SK-N-SH (cell line): ENCODE results near the gene TRANK1. TPM values are rescaled to one million over a fixed set of nuclear protein-coding genes. Genes with fewer than 3 reads are reported as not detected.

Experiments used
- CTCF ChIA-PET: fragments of 300-600, 350-600 bp; formaldehyde crosslinking; extraction: SDS; loops from one replicate; lab custom pipeline; 2021; lab: Yijun Ruan, JAX
- POLR2A ChIA-PET: fragments of 350-600 bp; sonication (Branson Sonifier 250); formaldehyde crosslinking; extraction: SDS; loops from one replicate; lab custom pipeline; 2020; ENCODE audit warnings: antibody characterized with exemption, inconsistent platforms; lab: Yijun Ruan, JAX
- DNase-seq: peaks from one replicate; pipeline ENCODE4 v3.0.0; 2012
- H2AFZ ChIP-seq: fragments of 200-600 bp; sonication (generic); 2 replicates; pipeline ENCODE4 v1.8.1; 2016; ENCODE audit warnings: antibody characterized with exemption, mild to moderate bottlenecking, low read depth
- H3F3A ChIP-seq: fragments of 200-600 bp; sonication (generic); replicated peaks from 2 replicates; pipeline ENCODE3; 2016; ENCODE audit warnings: antibody characterized with exemption, mild to moderate bottlenecking; ENCODE audit not compliant: insufficient read depth
- H3K27ac ChIP-seq, 2 experiments: fragments of 200-500 bp in 1 of 2; fragments of 200-600 bp in 1 of 2; sonication (Bioruptor generic) in 1 of 2; sonication (generic), shearing (Covaris generic) in 1 of 2; 2 replicates each; pipeline versions ENCODE4 v1.5.1 to v1.6.1; 2014 to 2016; ENCODE audit warnings: low read depth in 2 of 2, inconsistent platforms in 1 of 2, low read length in 1 of 2, mild to moderate bottlenecking in 1 of 2, mixed read lengths in 1 of 2
- H3K27me3 ChIP-seq: fragments of 200-600 bp; sonication (generic), shearing (Covaris generic); 2 replicates; pipeline ENCODE4 v1.6.1; 2016; ENCODE audit warnings: mixed run types; ENCODE audit not compliant: insufficient read depth
- H3K36me3 ChIP-seq, 2 experiments: fragments of 200-500 bp in 1 of 2; fragments of 200-600 bp in 1 of 2; sonication (Bioruptor generic) in 1 of 2; sonication (generic) in 1 of 2; replicated peaks in 1 of 2; 2 replicates each; pipeline versions ENCODE3 to v1.5.1; 2014 to 2016; ENCODE audit warnings: low read length in 1 of 2, mild to moderate bottlenecking in 1 of 2; ENCODE audit not compliant: insufficient read depth in 2 of 2, control insufficient read depth in 1 of 2
- H3K4me1 ChIP-seq, 2 experiments: fragments of 200-500 bp in 1 of 2; fragments of 200-600 bp in 1 of 2; sonication (Bioruptor generic) in 1 of 2; sonication (generic), shearing (Covaris generic) in 1 of 2; 2 replicates each; pipeline versions ENCODE4 v1.5.1 to v1.6.1; 2014 to 2016; ENCODE audit warnings: low read depth in 1 of 2, low read length in 1 of 2, mixed run types in 1 of 2; ENCODE audit not compliant: insufficient read depth in 2 of 2, control insufficient read depth in 1 of 2
- H3K4me2 ChIP-seq: fragments of 200-600 bp; sonication (generic), shearing (Covaris generic); 2 replicates; pipeline ENCODE4 v1.6.1; 2017; ENCODE audit warnings: mixed run types
- H3K4me3 ChIP-seq, 2 experiments: fragments of 200-500 bp in 1 of 2; fragments of 200-600 bp in 1 of 2; sonication (Bioruptor generic) in 1 of 2; sonication (generic), shearing (Covaris generic) in 1 of 2; 2 replicates each; pipeline versions ENCODE4 v1.5.1 to v1.8.1; 2014 to 2016; ENCODE audit warnings: low read depth in 2 of 2, inconsistent platforms in 1 of 2, low read length in 1 of 2, mild to moderate bottlenecking in 1 of 2, mixed read lengths in 1 of 2, moderate library complexity in 1 of 2
- H3K79me2 ChIP-seq: fragments of 200-600 bp; sonication (generic); 2 replicates; pipeline ENCODE4 v1.8.1; 2017; ENCODE audit warnings: mild to moderate bottlenecking; ENCODE audit not compliant: insufficient read depth
- H3K9ac ChIP-seq: fragments of 200-600 bp; sonication (generic); 2 replicates; pipeline ENCODE4 v1.6.1; 2017; ENCODE audit warnings: mixed run types
- H3K9me2 ChIP-seq: fragments of 200-600 bp; sonication (generic); 2 replicates; pipeline ENCODE4 v1.6.1; 2017; ENCODE audit warnings: mixed run types
- H3K9me3 ChIP-seq: fragments of 200-600 bp; sonication (generic); 2 replicates; pipeline ENCODE4 v1.6.1; 2017; ENCODE audit warnings: mixed run types, mild to moderate bottlenecking, moderate library complexity
- H4K20me1 ChIP-seq: fragments of 200-600 bp; sonication (generic); 2 replicates; pipeline ENCODE4 v1.6.1; 2017; ENCODE audit warnings: mild to moderate bottlenecking, mixed run types; ENCODE audit not compliant: insufficient read depth
- EP300 ChIP-seq, 2 experiments: IDR thresholded peaks; 2 replicates each; pipeline versions ENCODE4 v1.4.0 to v1.6.1; 2012; ENCODE audit warnings: borderline replicate concordance in 1 of 2, low read depth in 1 of 2, low read length in 1 of 2
- EZH2phosphoT487 ChIP-seq: fragments of 200-600 bp; sonication (generic); IDR thresholded peaks from 2 replicates; pipeline ENCODE4 v1.6.1; 2017; ENCODE audit warnings: low read depth, mixed run types, mild to moderate bottlenecking, antibody characterized with exemption, moderate library complexity, borderline replicate concordance
- FOXJ3 ChIP-seq: sonication (generic); formaldehyde crosslinking; IDR thresholded peaks from 2 replicates; pipeline ENCODE4 v1.5.1; 2020; ENCODE audit warnings: mild to moderate bottlenecking, missing genetic modification reagents
- GABPA ChIP-seq: IDR thresholded peaks from 2 replicates; pipeline ENCODE4 v1.4.0; 2012; ENCODE audit warnings: low read depth, mild to moderate bottlenecking
- GATA2 ChIP-seq: sonication (generic); formaldehyde crosslinking; IDR thresholded peaks from 2 replicates; pipeline ENCODE4 v1.5.0; 2020; ENCODE audit warnings: mild to moderate bottlenecking, missing genetic modification reagents
- JUND ChIP-seq: IDR thresholded peaks from 2 replicates; pipeline ENCODE4 v1.4.0; 2012
- NFIC ChIP-seq: IDR thresholded peaks from 2 replicates; pipeline ENCODE4 v1.4.0; 2012; ENCODE audit warnings: borderline replicate concordance
- NRF1 ChIP-seq: IDR thresholded peaks from 2 replicates; pipeline ENCODE4 v1.6.1; 2012; ENCODE audit warnings: low read depth, mild to moderate bottlenecking, low read length
- RAD21 ChIP-seq: IDR thresholded peaks from 2 replicates; pipeline ENCODE4 v1.6.1; 2012; ENCODE audit warnings: mild to moderate bottlenecking, low read length
- RCOR1 ChIP-seq: fragments of 150-350 bp; IDR thresholded peaks from 2 replicates; pipeline ENCODE4 v1.6.1; 2017; ENCODE audit warnings: antibody characterized with exemption, low read length
- RXRA ChIP-seq: IDR thresholded peaks from 2 replicates; pipeline ENCODE4 v1.4.0; 2012; ENCODE audit warnings: low read depth, mild to moderate bottlenecking, borderline replicate concordance
- SMC3 ChIP-seq: IDR thresholded peaks from 2 replicates; pipeline ENCODE4 v1.6.1; 2012; ENCODE audit warnings: low read depth, low read length, improper control_type of control experiment
- YY1 ChIP-seq: IDR thresholded peaks from 2 replicates; pipeline ENCODE4 v1.4.0; 2012; ENCODE audit warnings: low read depth, mild to moderate bottlenecking
- WGBS: methylation state at CpG from one replicate; pipeline ENCODE4 v1.1.6; 2017; ENCODE audit warnings: low lambda C conversion rate; 5-methylcytosine and 5-hydroxymethylcytosine counted together
- polyA plus RNA-seq, 3 experiments: library from polyadenylated mRNA; depleted of rRNA; stranded (reverse); fragments of >200 nt; gene quantifications; 2 replicates each; pipeline ENCODE4 v1.2.3, GENCODE V29; 2012
- TF ChIP-seq, protein P1 (sequence below): IDR thresholded peaks from 2 replicates; pipeline ENCODE4 v1.4.0; 2012; ENCODE audit warnings: low read depth
- TF ChIP-seq, protein P2 (sequence below): IDR thresholded peaks from 2 replicates; pipeline ENCODE4 v1.6.1; 2012; ENCODE audit warnings: mild to moderate bottlenecking, low read depth, low read length, moderate library complexity
- TF ChIP-seq, protein P3 (sequence below): fragments of 200-600 bp; sonication (generic); IDR thresholded peaks from 2 replicates; pipeline ENCODE4 v1.6.1; 2017; ENCODE audit warnings: antibody characterized with exemption, mild to moderate bottlenecking, moderate library complexity

The TRANK1 gene
- polyA plus RNA-seq, 1 of the 3 experiments (the other 2 are of a cell fraction) = 0.16 TPM

DNA sequence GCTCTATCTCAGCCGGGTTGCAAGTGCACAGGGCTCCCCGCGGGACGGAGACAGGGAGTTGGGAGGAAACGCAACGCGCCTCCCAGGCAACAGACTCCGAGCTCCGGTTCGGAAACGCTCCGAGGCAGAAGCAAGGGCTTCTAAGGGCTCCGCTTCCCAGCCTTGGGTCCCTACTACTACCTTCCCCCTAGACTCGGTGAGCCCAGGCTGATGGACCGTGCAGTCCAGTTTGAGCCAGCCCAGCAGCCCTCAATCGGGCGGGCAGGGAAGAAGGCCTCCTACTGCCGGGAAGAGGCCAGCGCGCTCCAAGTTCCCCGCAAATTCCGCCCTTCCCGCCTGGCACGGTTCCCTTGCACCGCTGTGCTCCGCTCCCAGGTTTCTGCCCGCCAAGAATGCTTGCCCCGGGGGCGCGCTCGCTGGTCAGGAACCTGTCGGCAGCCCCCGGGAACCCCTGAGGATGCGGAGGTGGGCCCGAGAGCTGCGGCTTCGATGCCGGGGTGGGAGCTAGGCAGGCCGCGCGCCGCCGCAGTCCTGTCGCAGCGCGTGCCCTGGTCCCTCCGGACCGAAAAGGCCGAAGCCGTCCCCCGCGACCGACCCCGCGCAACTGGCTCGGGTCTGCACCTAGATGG is 728 bp downstream of the TRANK1 start:
- Histone ChIP-seq H3K4me3 (peak overlapping the region in 1 of 2 experiments; percentile 17; a peak in 1 of 4 replicates), H3K4me2 (no peak overlapping the region), H3K9ac (no peak overlapping the region), H3K9me3 (peaks cover 3% of the 10 kb centered on the region; the same call in 1 of the 2 replicates), H3K27ac (no peak overlapping the region), H2AFZ (no peak overlapping the region), H3K79me2 (no peaks in the 10 kb centered on the region), H3K4me1 (no peaks in the 10 kb centered on the region), H3K9me2 (no peaks in the 10 kb centered on the region), H3F3A (no peaks in the 10 kb centered on the region), H3K36me3 (no peaks in the 10 kb centered on the region), H3K27me3 (no peaks in the 10 kb centered on the region; the same call in 1 of the 2 replicates), H4K20me1 (no peaks in the 10 kb centered on the region)
- TF ChIP-seq GATA2 (CRISPR knock-in tag) (no peak), SMC3 (no peak), RCOR1 (no peak), GABPA (no peak), JUND (no peak), NRF1 (no peak), YY1 (no peak), NFIC (no peak)
- TF ChIP-seq, protein P1, sequence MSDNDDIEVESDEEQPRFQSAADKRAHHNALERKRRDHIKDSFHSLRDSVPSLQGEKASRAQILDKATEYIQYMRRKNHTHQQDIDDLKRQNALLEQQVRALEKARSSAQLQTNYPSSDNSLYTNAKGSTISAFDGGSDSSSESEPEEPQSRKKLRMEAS = no peak
- TF ChIP-seq, protein P2, sequence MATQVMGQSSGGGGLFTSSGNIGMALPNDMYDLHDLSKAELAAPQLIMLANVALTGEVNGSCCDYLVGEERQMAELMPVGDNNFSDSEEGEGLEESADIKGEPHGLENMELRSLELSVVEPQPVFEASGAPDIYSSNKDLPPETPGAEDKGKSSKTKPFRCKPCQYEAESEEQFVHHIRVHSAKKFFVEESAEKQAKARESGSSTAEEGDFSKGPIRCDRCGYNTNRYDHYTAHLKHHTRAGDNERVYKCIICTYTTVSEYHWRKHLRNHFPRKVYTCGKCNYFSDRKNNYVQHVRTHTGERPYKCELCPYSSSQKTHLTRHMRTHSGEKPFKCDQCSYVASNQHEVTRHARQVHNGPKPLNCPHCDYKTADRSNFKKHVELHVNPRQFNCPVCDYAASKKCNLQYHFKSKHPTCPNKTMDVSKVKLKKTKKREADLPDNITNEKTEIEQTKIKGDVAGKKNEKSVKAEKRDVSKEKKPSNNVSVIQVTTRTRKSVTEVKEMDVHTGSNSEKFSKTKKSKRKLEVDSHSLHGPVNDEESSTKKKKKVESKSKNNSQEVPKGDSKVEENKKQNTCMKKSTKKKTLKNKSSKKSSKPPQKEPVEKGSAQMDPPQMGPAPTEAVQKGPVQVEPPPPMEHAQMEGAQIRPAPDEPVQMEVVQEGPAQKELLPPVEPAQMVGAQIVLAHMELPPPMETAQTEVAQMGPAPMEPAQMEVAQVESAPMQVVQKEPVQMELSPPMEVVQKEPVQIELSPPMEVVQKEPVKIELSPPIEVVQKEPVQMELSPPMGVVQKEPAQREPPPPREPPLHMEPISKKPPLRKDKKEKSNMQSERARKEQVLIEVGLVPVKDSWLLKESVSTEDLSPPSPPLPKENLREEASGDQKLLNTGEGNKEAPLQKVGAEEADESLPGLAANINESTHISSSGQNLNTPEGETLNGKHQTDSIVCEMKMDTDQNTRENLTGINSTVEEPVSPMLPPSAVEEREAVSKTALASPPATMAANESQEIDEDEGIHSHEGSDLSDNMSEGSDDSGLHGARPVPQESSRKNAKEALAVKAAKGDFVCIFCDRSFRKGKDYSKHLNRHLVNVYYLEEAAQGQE = no peak
- peak; percentile 66 for DNase-seq
- ChIA-PET POLR2A (no interaction called here), CTCF (interaction anchor here (1.0 to 1.2 kb wide), 4 partner anchors 13 to 215 kb away, joined by 3 to 6 read pairs (median 4); no protein-coding TSS in a partner anchor)
- 48% methylated on average over 19 of the region's 56 CpGs for WGBS

DNA sequence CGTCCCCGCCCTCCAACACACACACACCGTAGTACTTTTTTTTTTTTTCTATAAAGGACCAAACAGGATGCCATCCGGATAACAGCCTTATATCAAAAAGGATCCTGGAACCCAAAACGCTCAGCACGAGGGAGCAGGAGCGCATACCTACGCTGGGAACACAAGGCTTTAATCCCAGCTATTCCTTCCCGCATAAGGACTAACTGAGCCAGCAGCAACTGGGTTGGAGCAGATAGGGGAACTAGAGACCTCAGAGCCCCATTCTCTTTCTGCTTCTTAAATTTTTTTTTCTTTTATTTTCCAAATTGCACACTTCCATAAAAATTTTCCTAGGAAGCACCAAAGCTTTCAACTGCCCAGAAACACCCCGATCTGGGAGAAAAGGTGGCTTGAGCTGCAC is 1.3 kb downstream of the TRANK1 start:
- Histone ChIP-seq H3K9ac (no peak overlapping the region), H3K9me2 (no peaks in the 10 kb centered on the region), H3K79me2 (no peaks in the 10 kb centered on the region), H3K9me3 (peaks cover 3% of the 10 kb centered on the region; the same call in 1 of the 2 replicates), H4K20me1 (no peaks in the 10 kb centered on the region), H3K27ac (no peak overlapping the region), H2AFZ (no peak overlapping the region), H3K4me1 (no peaks in the 10 kb centered on the region), H3F3A (no peaks in the 10 kb centered on the region), H3K4me3 (no peak overlapping the region), H3K27me3 (no peaks in the 10 kb centered on the region; the same call in 1 of the 2 replicates), H3K4me2 (no peak overlapping the region), H3K36me3 (no peaks in the 10 kb centered on the region)
- POLR2A ChIA-PET = no interaction called here
- no peak for DNase-seq
- TF ChIP-seq EP300 (IDR thresholded peaks at IDR 0.05; ENCODE audit: borderline replicate concordance in 1 of 2, low read depth in 1 of 2, low read length in 1 of 2) = no peak
- TF ChIP-seq, protein P3, sequence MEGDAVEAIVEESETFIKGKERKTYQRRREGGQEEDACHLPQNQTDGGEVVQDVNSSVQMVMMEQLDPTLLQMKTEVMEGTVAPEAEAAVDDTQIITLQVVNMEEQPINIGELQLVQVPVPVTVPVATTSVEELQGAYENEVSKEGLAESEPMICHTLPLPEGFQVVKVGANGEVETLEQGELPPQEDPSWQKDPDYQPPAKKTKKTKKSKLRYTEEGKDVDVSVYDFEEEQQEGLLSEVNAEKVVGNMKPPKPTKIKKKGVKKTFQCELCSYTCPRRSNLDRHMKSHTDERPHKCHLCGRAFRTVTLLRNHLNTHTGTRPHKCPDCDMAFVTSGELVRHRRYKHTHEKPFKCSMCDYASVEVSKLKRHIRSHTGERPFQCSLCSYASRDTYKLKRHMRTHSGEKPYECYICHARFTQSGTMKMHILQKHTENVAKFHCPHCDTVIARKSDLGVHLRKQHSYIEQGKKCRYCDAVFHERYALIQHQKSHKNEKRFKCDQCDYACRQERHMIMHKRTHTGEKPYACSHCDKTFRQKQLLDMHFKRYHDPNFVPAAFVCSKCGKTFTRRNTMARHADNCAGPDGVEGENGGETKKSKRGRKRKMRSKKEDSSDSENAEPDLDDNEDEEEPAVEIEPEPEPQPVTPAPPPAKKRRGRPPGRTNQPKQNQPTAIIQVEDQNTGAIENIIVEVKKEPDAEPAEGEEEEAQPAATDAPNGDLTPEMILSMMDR = no peak
- TF ChIP-seq EZH2phosphoT487 = no peak
- TF ChIP-seq RAD21 = no peak
- no peak for TF ChIP-seq RXRA
- TF ChIP-seq FOXJ3 (CRISPR knock-in tag) = no peak
- WGBS = 88% methylated on average over 10 of the region's 10 CpGs
- CTCF ChIA-PET = interaction anchor here (1.1 to 1.2 kb wide), 2 partner anchors 13 to 206 kb away, joined by 3 to 6 read pairs; no protein-coding TSS in a partner anchor
